Liver (tissue), 9 donors: ENCODE results near the gene ERICH2. TPM values are rescaled to one million over a fixed set of nuclear protein-coding genes. Genes with fewer than 3 reads are reported as not detected.

Experiments used
- DNase-seq: peaks from one replicate; pipeline ENCODE4 v3.0.0-alpha.2; 2017; ENCODE audit warnings: low spot score
- H3K27ac ChIP-seq, 2 donors: one replicate each; pipeline ENCODE4 v1.7.0; 2013; ENCODE audit warnings: inconsistent platforms in 2 of 2, low read length in 2 of 2, control low read depth in 1 of 2, low read depth in 1 of 2, mild to moderate bottlenecking in 1 of 2
- H3K27me3 ChIP-seq, 4 donors: one replicate each; pipeline versions ENCODE4 v1.6.1 to v1.7.0; 2013; ENCODE audit warnings: low read length in 3 of 4, inconsistent platforms in 1 of 4, mild to moderate bottlenecking in 1 of 4, moderate library complexity in 1 of 4; ENCODE audit not compliant: control insufficient read depth in 4 of 4, insufficient read depth in 4 of 4
- H3K36me3 ChIP-seq, 4 donors: one replicate each; pipeline versions ENCODE4 v1.6.1 to v1.7.0; 2013; ENCODE audit warnings: low read length in 3 of 4, mild to moderate bottlenecking in 3 of 4, low read depth in 1 of 4, moderate library complexity in 1 of 4; ENCODE audit not compliant: control insufficient read depth in 4 of 4, insufficient read depth in 3 of 4
- H3K4me1 ChIP-seq, 4 donors: one replicate each; pipeline versions ENCODE4 v1.6.1 to v1.7.0; 2013; ENCODE audit warnings: low read length in 3 of 4, mild to moderate bottlenecking in 3 of 4, moderate library complexity in 1 of 4; ENCODE audit not compliant: control insufficient read depth in 4 of 4, insufficient read depth in 4 of 4
- H3K4me3 ChIP-seq, 3 donors: one replicate each; pipeline versions ENCODE4 v1.6.1 to v1.7.0; 2013; ENCODE audit warnings: low read length in 3 of 3, control low read depth in 1 of 3, low read depth in 1 of 3, mild to moderate bottlenecking in 1 of 3
- H3K9ac ChIP-seq, 2 donors: one replicate each; pipeline ENCODE4 v1.7.0; 2013; ENCODE audit warnings: low read length in 2 of 2, mild to moderate bottlenecking in 2 of 2, moderate library complexity in 2 of 2, control low read depth in 1 of 2, low read depth in 1 of 2
- H3K9me3 ChIP-seq, 4 donors: one replicate each; pipeline versions ENCODE4 v1.6.1 to v1.7.0; 2013; ENCODE audit warnings: low read length in 3 of 4; ENCODE audit not compliant: control insufficient read depth in 4 of 4
- ATF3 ChIP-seq: IDR thresholded peaks from 2 replicates; pipeline ENCODE4 v1.6.1; 2016; ENCODE audit warnings: antibody characterized with exemption
- CTCF ChIP-seq: fragments of 150-350 bp; IDR thresholded peaks from 2 replicates; pipeline ENCODE4 v1.5.1; 2017; ENCODE audit warnings: improper control_type of control experiment, low read depth, low read length; ENCODE audit not compliant: missing input control
- EGR1 ChIP-seq, 2 donors: IDR thresholded peaks; 2 replicates each; pipeline ENCODE4 v1.6.1; 2016 to 2018; ENCODE audit warnings: antibody characterized with exemption in 2 of 2, low read depth in 2 of 2
- FOXA1 ChIP-seq: IDR thresholded peaks from 2 replicates; pipeline ENCODE4 v1.6.1; 2016; ENCODE audit warnings: antibody characterized with exemption
- FOXA2 ChIP-seq: IDR thresholded peaks from 2 replicates; pipeline ENCODE4 v1.6.1; 2016; ENCODE audit warnings: antibody characterized with exemption
- GABPA ChIP-seq, 2 donors: IDR thresholded peaks in 1 of 2; conservative IDR thresholded peaks in 1 of 2; 2 replicates each; pipeline ENCODE4 v1.6.1; 2016; ENCODE audit warnings: antibody characterized with exemption in 2 of 2, mild to moderate bottlenecking in 1 of 2, moderate library complexity in 1 of 2
- HNF4A ChIP-seq, 2 donors: conservative IDR thresholded peaks; 2 replicates each; pipeline ENCODE4 v1.6.1; 2016; ENCODE audit warnings: antibody characterized with exemption in 2 of 2, mild to moderate bottlenecking in 2 of 2
- HNF4G ChIP-seq: IDR thresholded peaks from 2 replicates; pipeline ENCODE4 v1.6.1; 2016; ENCODE audit warnings: antibody characterized with exemption
- JUND ChIP-seq, 2 donors: IDR thresholded peaks; 2 replicates each; pipeline ENCODE4 v1.6.1; 2016; ENCODE audit warnings: antibody characterized with exemption in 2 of 2
- MAX ChIP-seq: IDR thresholded peaks from 2 replicates; pipeline ENCODE4 v1.6.1; 2016; ENCODE audit warnings: antibody characterized with exemption
- NR2F2 ChIP-seq: IDR thresholded peaks from 2 replicates; pipeline ENCODE4 v1.6.1; 2016; ENCODE audit warnings: antibody characterized with exemption
- RAD21 ChIP-seq, 2 donors: IDR thresholded peaks; 2 replicates each; pipeline ENCODE4 v1.6.1; 2016; ENCODE audit warnings: antibody characterized with exemption in 2 of 2, mild to moderate bottlenecking in 2 of 2
- REST ChIP-seq: IDR thresholded peaks from 2 replicates; pipeline ENCODE4 v1.6.1; 2016; ENCODE audit warnings: antibody characterized with exemption, mild to moderate bottlenecking
- RXRA ChIP-seq, 2 donors: IDR thresholded peaks; 2 replicates each; pipeline ENCODE4 v1.6.1; 2017 to 2018; ENCODE audit warnings: antibody characterized with exemption in 2 of 2, mild to moderate bottlenecking in 1 of 2
- SP1 ChIP-seq: IDR thresholded peaks from 2 replicates; pipeline ENCODE4 v1.6.1; 2018; ENCODE audit warnings: antibody characterized with exemption, mild to moderate bottlenecking
- TAF1 ChIP-seq: conservative IDR thresholded peaks from 2 replicates; pipeline ENCODE4 v1.6.1; 2016; ENCODE audit warnings: antibody characterized with exemption, mild to moderate bottlenecking
- YY1 ChIP-seq: IDR thresholded peaks from 2 replicates; pipeline ENCODE4 v1.6.1; 2016; ENCODE audit warnings: antibody characterized with exemption, mild to moderate bottlenecking
- ZBTB33 ChIP-seq: IDR thresholded peaks from 2 replicates; pipeline ENCODE4 v1.6.1; 2016; ENCODE audit warnings: antibody characterized with exemption
- WGBS: extraction: QIAGEN DNeasy Blood & Tissue Kit; methylation state at CpG from one replicate; pipeline ENCODE4 v1.1.7; 2013; 5-methylcytosine and 5-hydroxymethylcytosine counted together
- polyA plus RNA-seq, 2 donors: library from polyadenylated mRNA; stranded (reverse) in 1 of 2; unstranded in 1 of 2; fragments of 200-250 nt in 1 of 2; fragments of >200 nt in 1 of 2; fragmentation: Nextera tagmentation in 1 of 2; extraction: Ambion mirVana in 1 of 2; gene quantifications; one replicate each; pipeline versions ENCODE4 v1.2.1 to v1.2.3, GENCODE V29; 2013 to 2015
- total RNA-seq, 2 donors: library from RNA; depleted of rRNA; stranded (reverse); fragments of >200 nt; gene quantifications; one replicate each; pipeline ENCODE4 v1.2.3, GENCODE V29; 2014
- donor health status: healthy.
- donor health status: healthy.
- donor health status: healthy.
- donor health status: healthy.
- donor health status: healthy.

ERICH2 gene
- total and polyA plus RNA-seq, 4 donors = 0.39 to 3.0 (median 0.42) TPM; not detected in 1

GRCh38 chr2:170743530-170744239 lies 26.5 kb upstream of the ERICH2 start:
- 71% methylated on average over 8 of the region's 8 CpGs for WGBS
- Histone ChIP-seq H3K36me3 (no peaks in the 10 kb centered on the region), H3K9me3 (no peaks in the 10 kb centered on the region), H3K27me3 (no peaks in the 10 kb centered on the region), H3K4me1 (peaks cover 1 to 10% (median 5%) of the 10 kb centered on the region in 4 donors), H3K9ac (no peak overlapping the region), H3K27ac (peak overlapping the region in 1 of 2 donors; percentile 9), H3K4me3 (peak overlapping the region; percentile 1 to 47 (median 41))
- TF ChIP-seq GABPA (IDR thresholded peaks at IDR 0.05 in 1 of 2, conservative IDR thresholded peaks at IDR 0.05 in 1 of 2) (no peak), NR2F2 (no peak), ZBTB33 (no peak), YY1 (no peak), MAX (no peak), EGR1 (IDR thresholded peaks at IDR 0.05; ENCODE audit: low read depth in 2 of 2) (no peak), RXRA (IDR thresholded peaks at IDR 0.05) (no peak), JUND (IDR thresholded peaks at IDR 0.05) (no peak)
- DNase-seq = peak; percentile 40

GRCh38 chr2:170744248-170745002 lies 25.8 kb upstream of the ERICH2 start:
- no peaks in the 10 kb centered on the region for H3K27me3 ChIP-seq
- WGBS = 52% methylated on average over 14 of the region's 14 CpGs
- H3K36me3 ChIP-seq = no peaks in the 10 kb centered on the region
- H3K4me3 ChIP-seq = peak overlapping the region; percentile 1 to 47 (median 41)
- peaks cover 1 to 10% (median 5%) of the 10 kb centered on the region in 4 donors for H3K4me1 ChIP-seq
- peak overlapping the region; percentile 13 to 25 for H3K27ac ChIP-seq
- H3K9ac ChIP-seq = no peak overlapping the region
- TF ChIP-seq ZBTB33 (peak; percentile 84), RXRA (IDR thresholded peaks at IDR 0.05) (peak; percentile 72 to 80), REST (peak; percentile 34), SP1 (peak; percentile 47), FOXA1 (no peak), TAF1 (peak; percentile 84), YY1 (peak; percentile 98), FOXA2 (no peak), EGR1 (IDR thresholded peaks at IDR 0.05; ENCODE audit: low read depth in 2 of 2) (peak in 1 of 2 donors; percentile 81), HNF4A (conservative IDR thresholded peaks at IDR 0.05) (peak; percentile 42 to 75), HNF4G (peak; percentile 32), CTCF (no peak), GABPA (IDR thresholded peaks at IDR 0.05 in 1 of 2, conservative IDR thresholded peaks at IDR 0.05 in 1 of 2) (peak in 1 of 2 donors; percentile 44), ATF3 (peak; percentile 43), JUND (IDR thresholded peaks at IDR 0.05) (peak; percentile 37 to 60), NR2F2 (peak; percentile 20), RAD21 (IDR thresholded peaks at IDR 0.05) (peak in 1 of 2 donors; percentile 57), MAX (peak; percentile 97)
- H3K9me3 ChIP-seq = no peaks in the 10 kb centered on the region
- no peak for DNase-seq
